Kidney capillary endothelial cell (primary cell): ENCODE results near the gene HS3ST6.
"Not testable (repeated sequence)": the region's sequence is repeated elsewhere in the genome, so short reads cannot be mapped to it uniquely, and the experiment has no call there.

Experiments
- DNase-seq: peaks from one replicate; pipeline ENCODE4 v3.0.0-alpha.2; 2018; ENCODE audit warnings: low spot score

The HS3ST6 gene

GRCh38 chr16:1926271-1926670 is 8.1 kb upstream of the HS3ST6 start:
- no peak for DNase-seq

GRCh38 chr16:1924095-1924494 is 5.9 kb upstream of the HS3ST6 start:
- no peak for DNase-seq

- no peak for DNase-seq
Observed at GRCh38 chr16:1923299-1924034, 5.3 kb upstream of the HS3ST6 start.

- no peak for DNase-seq
Observed at GRCh38 chr16:1922357-1922756, 4.1 kb upstream of the HS3ST6 start.

- no peak for DNase-seq
Observed at GRCh38 chr16:1920727-1921171, 2.5 kb upstream of the HS3ST6 start.

GRCh38 chr16:1920122-1920521 is 1.9 kb upstream of the HS3ST6 start:
- DNase-seq = not testable (repeated sequence)

- DNase-seq = no peak
Observed at GRCh38 chr16:1919327-1919998, 1.2 kb upstream of the HS3ST6 start.

- DNase-seq = no peak
Observed at GRCh38 chr16:1917665-1918350, 407 bp downstream of the HS3ST6 start.

GRCh38 chr16:1917056-1917664 is 1.1 kb downstream of the HS3ST6 start:
- no peak for DNase-seq

- no peak for DNase-seq
Observed at GRCh38 chr16:1916640-1916990, 1.6 kb downstream of the HS3ST6 start.

- DNase-seq = no peak
Observed at GRCh38 chr16:1915732-1916639, 2.2 kb downstream of the HS3ST6 start.

GRCh38 chr16:1914988-1915387 is 3.2 kb downstream of the HS3ST6 start:
- DNase-seq = no peak

- no peak for DNase-seq
Observed at GRCh38 chr16:1914084-1914608, 4.1 kb downstream of the HS3ST6 start.

- DNase-seq = no peak
Observed at GRCh38 chr16:1913327-1914083, 4.7 kb downstream of the HS3ST6 start.

GRCh38 chr16:1912215-1912543 is 6.0 kb downstream of the HS3ST6 start:
- no peak for DNase-seq

- no peak for DNase-seq
Observed at GRCh38 chr16:1911467-1912214, 6.6 kb downstream of the HS3ST6 start.

GRCh38 chr16:1909561-1910231 is 8.5 kb downstream of the HS3ST6 start:
- DNase-seq = no peak

- no peak for DNase-seq
Observed at GRCh38 chr16:1908983-1909382, 9.2 kb downstream of the HS3ST6 start.

- DNase-seq = no peak
Observed at GRCh38 chr16:1908184-1908583, 10.0 kb downstream of the HS3ST6 start.
